Retinal pigment epithelial cell (primary cell): ENCODE measurements around the gene FRY.
A peak's percentile ranks its signal among the peaks of the same experiment; 100 is the strongest.

Experiments
- DNase-seq: peaks from one replicate; pipeline ENCODE4 v3.0.0-alpha.2; 2010; ENCODE audit warnings: low read depth
- H3K4me3 ChIP-seq: 2 replicates; pipeline ENCODE4 v1.5.1; 2011; ENCODE audit warnings: mild to moderate bottlenecking, low read length, control low read depth, moderate library complexity
- CTCF ChIP-seq: conservative IDR thresholded peaks from 2 replicates; pipeline ENCODE4 v1.5.1; 2011; ENCODE audit warnings: low read depth, low read length, control low read depth, inconsistent platforms

FRY gene

GRCh38 chr13:32213626-32214025, 182.1 kb downstream of the FRY start:
- DNase-seq, result no peak
- no peak for TF ChIP-seq CTCF
- no peak overlapping the region for H3K4me3 ChIP-seq

- H3K4me3 ChIP-seq, result no peak overlapping the region
- no peak for TF ChIP-seq CTCF
- DNase-seq, result no peak
Observed at GRCh38 chr13:32214071-32214470, 182.5 kb downstream of the FRY start.

- H3K4me3 ChIP-seq, result no peak overlapping the region
- DNase-seq, result no peak
- TF ChIP-seq CTCF, result no peak
Observed at GRCh38 chr13:32216281-32216680, 184.7 kb downstream of the FRY start.

DNA sequence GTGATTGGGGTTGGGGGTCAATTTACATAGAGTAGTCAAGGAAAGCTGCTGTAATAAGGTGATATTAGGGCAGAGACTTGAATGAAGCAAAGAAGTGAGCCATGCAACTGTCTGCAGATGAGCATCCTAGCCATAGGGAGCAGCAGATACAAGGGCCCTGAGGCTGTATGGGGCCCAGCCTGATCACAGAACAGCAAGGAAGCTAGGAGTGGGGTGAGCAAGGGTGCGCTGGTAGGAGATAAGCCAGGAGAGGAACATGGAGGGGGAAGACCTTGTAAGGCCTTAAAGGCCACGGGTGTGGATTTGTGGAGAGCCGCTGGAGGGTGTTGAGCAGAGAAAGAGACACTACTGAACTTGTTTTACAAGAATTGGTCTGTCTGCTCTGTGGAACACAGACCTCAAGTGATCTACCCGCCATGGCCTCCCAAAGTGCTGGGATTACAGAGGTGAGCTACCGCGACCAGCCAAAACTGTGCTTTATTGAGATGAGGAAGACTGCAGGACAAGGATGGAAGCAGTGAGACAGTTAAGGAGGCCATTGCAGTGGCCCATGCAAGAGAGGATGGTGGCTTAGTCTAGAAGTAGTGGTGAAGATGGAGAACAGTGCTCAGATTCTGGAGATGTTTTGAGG, 190.6 kb downstream of the FRY start:
- no peak for DNase-seq
- TF ChIP-seq CTCF, result no peak
- no peak overlapping the region for H3K4me3 ChIP-seq

DNA sequence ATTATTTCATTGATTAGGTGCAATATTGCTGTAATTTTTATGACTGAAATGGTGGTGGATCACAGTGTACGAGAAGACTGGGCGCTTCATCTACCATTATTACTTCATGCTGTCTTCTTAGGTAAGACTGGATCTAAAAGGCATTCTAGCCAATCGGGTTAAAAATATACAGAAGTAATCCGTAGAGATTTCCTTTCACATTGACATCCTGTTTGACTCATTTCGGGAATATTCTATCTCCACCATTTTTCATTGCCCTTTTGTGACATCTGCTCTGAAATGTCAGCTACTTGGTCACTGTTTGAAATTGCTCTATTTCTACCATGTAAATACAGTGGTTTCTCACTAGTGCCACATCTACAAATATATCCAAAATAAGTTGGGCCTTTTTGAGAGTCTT, 193.3 kb downstream of the FRY start:
- no peak for TF ChIP-seq CTCF
- H3K4me3 ChIP-seq, result no peak overlapping the region
- DNase-seq, result no peak

- H3K4me3 ChIP-seq, result no peak overlapping the region
- peak; percentile 46 for DNase-seq
- no peak for TF ChIP-seq CTCF
Observed at GRCh38 chr13:32225481-32225931, 193.9 kb downstream of the FRY start.

DNA sequence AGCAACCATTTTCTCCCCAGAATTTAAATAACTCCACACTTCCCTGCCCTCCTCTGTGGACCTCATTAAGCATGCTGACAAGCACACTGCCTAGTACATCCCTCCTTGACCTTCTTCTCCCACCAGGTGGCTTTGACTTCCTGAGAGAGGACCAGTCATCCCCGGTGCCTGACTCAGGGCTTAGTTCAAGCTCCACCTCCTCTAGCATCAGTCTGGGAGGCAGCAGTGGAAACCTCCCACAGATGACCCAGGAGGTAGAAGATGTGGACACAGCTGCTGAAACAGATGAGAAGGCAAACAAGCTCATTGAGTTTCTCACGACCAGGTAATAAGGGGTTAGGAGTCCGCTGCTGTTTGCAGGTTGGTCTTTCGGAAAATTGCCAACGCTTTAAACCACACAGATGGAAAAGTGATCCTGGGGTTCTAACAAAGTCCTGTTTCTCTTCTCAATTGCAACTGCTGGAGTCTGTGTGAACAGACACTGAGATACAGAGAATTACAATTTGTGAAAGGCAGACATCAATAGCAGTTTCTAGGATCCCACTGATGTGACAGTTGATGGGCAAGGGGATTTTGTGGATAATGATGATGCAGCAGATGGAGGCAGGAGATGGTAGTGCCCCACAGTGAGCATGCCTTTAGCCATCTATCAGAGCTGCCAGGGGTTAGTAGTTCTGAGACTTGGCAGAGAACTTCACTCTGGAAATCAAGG, 196.9 kb downstream of the FRY start:
- TF ChIP-seq CTCF, result no peak
- no peak for DNase-seq
- no peak overlapping the region for H3K4me3 ChIP-seq
